Esophagus (tissue), 2 donors: ENCODE measurements around the gene B3GALT4. TPM values are rescaled to one million over a fixed set of nuclear protein-coding genes. Genes with fewer than 3 reads are reported as not detected.

ENCODE experiments used
- H3K27ac ChIP-seq, 2 donors: one replicate each; pipeline ENCODE4 v1.5.1; 2013; ENCODE audit warnings: low read depth in 2 of 2, mild to moderate bottlenecking in 2 of 2, inconsistent platforms in 1 of 2, low read length in 1 of 2, moderate library complexity in 1 of 2
- H3K27me3 ChIP-seq, 2 donors: one replicate each; pipeline ENCODE4 v1.6.1; 2013; ENCODE audit warnings: low read length in 2 of 2, control low read depth in 1 of 2, mild to moderate bottlenecking in 1 of 2; ENCODE audit not compliant: insufficient read depth in 2 of 2, control insufficient read depth in 1 of 2
- H3K36me3 ChIP-seq, 2 donors: one replicate each; pipeline ENCODE4 v1.6.1; 2013; ENCODE audit warnings: low read length in 1 of 2; ENCODE audit not compliant: control insufficient read depth in 2 of 2, insufficient read depth in 2 of 2
- H3K4me1 ChIP-seq, 2 donors: one replicate each; pipeline ENCODE4 v1.6.1; 2013; ENCODE audit warnings: low read length in 1 of 2; ENCODE audit not compliant: control insufficient read depth in 2 of 2, insufficient read depth in 2 of 2
- H3K4me3 ChIP-seq, 2 donors: one replicate each; pipeline ENCODE4 v1.5.1; 2013; ENCODE audit warnings: low read length in 2 of 2, mild to moderate bottlenecking in 2 of 2, low read depth in 1 of 2, moderate library complexity in 1 of 2
- H3K9me3 ChIP-seq, 2 donors: one replicate each; pipeline ENCODE4 v1.6.1; 2013; ENCODE audit warnings: mild to moderate bottlenecking in 2 of 2, low read depth in 1 of 2, low read length in 1 of 2, moderate library complexity in 1 of 2; ENCODE audit not compliant: control insufficient read depth in 2 of 2, insufficient read depth in 1 of 2
- WGBS, 2 donors: extraction: QIAGEN DNeasy Blood & Tissue Kit; methylation state at CpG; one replicate each; pipeline ENCODE4 v1.1.7; 2013; 5-methylcytosine and 5-hydroxymethylcytosine counted together
- polyA plus RNA-seq, 2 donors: library from polyadenylated mRNA; stranded (reverse); fragments of 200-250 nt; gene quantifications; one replicate each; pipeline ENCODE4 v1.2.3, GENCODE V29; 2013
- donor health status: healthy with polysubstance abuse.
- donor health status: Bipolar disorder and iron deficiency.

B3GALT4 gene
- polyA plus RNA-seq, 2 donors: 21.1 to 27.2 TPM

- H3K9me3 ChIP-seq: no peaks in the 10 kb centered on the region
- H3K4me3 ChIP-seq: peak overlapping the region; percentile 83 to 88
- H3K27me3 ChIP-seq: no peaks in the 10 kb centered on the region
- WGBS, 2 donors: 0 to 1% methylated on average over 33 of the region's 33 CpGs
- no peaks in the 10 kb centered on the region for H3K36me3 ChIP-seq
- peak overlapping the region; percentile 97 to 98 for H3K27ac ChIP-seq
- H3K4me1 ChIP-seq: peaks cover 4 to 18% of the 10 kb centered on the region in 2 donors
These were observed 36.3 kb downstream of the B3GALT4 start for GRCh38 chr6:33313105-33313708.

DNA sequence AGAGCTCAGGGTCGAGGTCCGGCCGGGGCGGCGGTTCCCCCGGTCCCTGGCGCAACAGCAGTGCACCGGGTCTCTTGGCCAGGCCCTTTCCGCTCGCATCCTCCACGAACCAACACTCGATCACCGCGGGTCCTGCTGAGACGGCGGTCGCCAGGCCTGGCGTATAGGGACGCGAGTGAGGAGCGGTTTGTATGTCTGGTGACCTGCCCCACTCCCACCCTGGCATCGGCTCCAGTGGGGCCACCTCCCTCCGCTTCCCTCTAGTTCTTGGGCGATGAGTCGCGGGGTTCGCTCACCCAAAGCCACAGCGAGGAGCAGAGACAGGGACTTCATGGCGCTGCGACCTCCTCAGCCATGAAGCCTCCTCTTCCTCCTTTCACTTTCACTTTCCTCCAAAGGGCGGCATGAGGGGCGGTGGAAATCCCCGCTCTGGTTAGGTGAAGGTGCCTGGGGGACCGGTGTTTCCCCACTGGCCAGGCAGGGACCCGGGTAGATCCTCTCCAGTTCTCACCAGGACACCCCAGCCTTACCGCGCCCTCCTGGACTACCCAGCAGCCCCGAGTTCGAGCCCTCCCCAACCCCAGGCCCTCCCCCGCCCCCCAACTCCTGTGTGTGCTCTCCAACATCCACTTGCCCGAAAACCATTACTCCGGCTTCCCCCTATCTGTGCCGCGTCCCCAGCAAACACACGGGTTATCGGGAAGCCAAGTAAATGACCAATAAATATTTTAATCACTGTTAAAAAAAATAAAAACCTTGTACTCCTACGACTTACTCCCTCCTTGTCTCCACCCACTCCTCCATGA, 37.0 kb downstream of the B3GALT4 start, which contains the start of gene TAPBP:
Gene TAPBP, minus strand, starts transcription at position 370 of the 806 bp plus-strand sequence. Its CDS starts 37 bp downstream, at position 333.
- Histone ChIP-seq H3K4me3 (peak within 1 kb of the TSS; percentile 83 to 88), H3K27ac (peak within 1 kb of the TSS; percentile 97 to 98), H3K4me1 (peaks cover 4 to 18% of the 10 kb centered on the region in 2 donors), H3K9me3 (no peaks in the 10 kb centered on the region), H3K36me3 (peaks cover under 1 to 5% of the 10 kb centered on the region in 2 donors), H3K27me3 (no peaks in the 10 kb centered on the region)
- WGBS, 2 donors: 0 to 1% methylated on average over 47 of the region's 47 CpGs

DNA sequence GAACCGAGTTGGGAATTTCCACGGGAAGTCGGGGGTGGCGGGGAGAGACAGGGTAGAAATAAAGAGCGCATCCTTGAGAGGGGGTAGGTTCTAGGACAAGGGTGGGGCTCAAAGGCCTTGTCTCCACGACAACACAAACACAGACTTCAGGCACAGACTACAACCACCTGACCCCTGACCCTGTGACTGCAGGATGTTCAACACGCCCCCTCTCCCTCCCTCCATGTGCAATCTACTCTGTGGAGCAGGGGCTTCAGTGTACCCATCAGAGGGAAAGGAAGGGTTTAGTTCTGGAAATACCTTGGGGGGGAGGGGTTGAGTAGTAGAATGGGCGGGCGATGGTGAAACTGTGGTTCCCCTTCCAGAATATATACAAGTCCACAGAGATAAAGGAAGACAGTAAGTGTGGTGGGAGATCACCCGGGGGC, 37.6 kb downstream of the B3GALT4 start:
- Histone ChIP-seq H3K4me1 (peaks cover 4 to 18% of the 10 kb centered on the region in 2 donors), H3K27ac (peak overlapping the region; percentile 97 to 98), H3K9me3 (no peaks in the 10 kb centered on the region), H3K36me3 (peaks cover 7 to 10% of the 10 kb centered on the region in 2 donors), H3K27me3 (no peaks in the 10 kb centered on the region), H3K4me3 (peak overlapping the region; percentile 83 to 88)
- WGBS, 2 donors: 2% methylated on average over 10 of the region's 10 CpGs

DNA sequence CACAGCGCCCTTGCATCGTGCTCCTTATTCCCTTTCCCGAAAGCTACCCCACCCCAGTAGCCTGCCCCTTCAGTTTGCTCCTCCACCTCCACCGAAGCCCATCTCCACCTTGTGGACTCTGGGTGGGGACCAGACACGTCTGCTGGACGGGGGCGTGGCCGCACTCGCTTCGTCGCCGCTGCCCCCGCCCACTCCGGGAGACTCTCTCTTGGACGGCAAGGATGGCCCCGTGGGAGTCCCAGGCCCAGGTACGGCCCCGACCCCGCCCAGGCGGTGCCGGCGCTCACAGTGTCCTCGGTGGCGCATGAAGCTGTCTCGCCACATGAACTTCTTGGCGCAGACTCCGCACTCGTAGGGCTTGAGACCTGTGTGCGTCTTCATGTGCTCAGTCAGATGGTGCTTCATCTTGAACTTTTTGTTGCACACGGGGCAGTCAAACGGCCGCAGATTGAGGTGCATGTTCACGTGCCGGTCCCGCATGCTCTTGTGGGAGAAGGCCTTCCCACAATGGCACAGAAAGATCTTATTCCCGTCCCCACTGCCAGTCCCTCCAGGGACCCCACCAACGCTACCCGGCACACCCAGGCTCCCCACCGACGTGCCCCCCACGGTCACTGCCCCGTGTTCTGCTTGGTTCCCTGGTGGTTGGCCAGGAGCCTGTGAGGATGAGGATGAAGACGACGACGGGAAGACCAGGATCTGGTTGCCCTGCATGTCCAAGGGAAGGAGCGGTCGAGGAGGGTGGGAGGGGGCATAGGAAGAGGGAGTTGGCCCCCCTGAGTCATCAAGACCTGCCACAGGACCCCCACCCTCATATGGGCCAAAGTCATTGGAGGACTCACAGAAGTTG, 38.2 kb downstream of the B3GALT4 start:
- Histone ChIP-seq H3K4me3 (peak overlapping the region; percentile 83 to 88), H3K27ac (peak overlapping the region; percentile 97 to 98), H3K9me3 (no peaks in the 10 kb centered on the region), H3K4me1 (peaks cover 4 to 18% of the 10 kb centered on the region in 2 donors), H3K27me3 (no peaks in the 10 kb centered on the region), H3K36me3 (peaks cover 12 to 16% of the 10 kb centered on the region in 2 donors)
- WGBS, 2 donors: 32 to 38% methylated on average over 47 of the region's 47 CpGs

DNA sequence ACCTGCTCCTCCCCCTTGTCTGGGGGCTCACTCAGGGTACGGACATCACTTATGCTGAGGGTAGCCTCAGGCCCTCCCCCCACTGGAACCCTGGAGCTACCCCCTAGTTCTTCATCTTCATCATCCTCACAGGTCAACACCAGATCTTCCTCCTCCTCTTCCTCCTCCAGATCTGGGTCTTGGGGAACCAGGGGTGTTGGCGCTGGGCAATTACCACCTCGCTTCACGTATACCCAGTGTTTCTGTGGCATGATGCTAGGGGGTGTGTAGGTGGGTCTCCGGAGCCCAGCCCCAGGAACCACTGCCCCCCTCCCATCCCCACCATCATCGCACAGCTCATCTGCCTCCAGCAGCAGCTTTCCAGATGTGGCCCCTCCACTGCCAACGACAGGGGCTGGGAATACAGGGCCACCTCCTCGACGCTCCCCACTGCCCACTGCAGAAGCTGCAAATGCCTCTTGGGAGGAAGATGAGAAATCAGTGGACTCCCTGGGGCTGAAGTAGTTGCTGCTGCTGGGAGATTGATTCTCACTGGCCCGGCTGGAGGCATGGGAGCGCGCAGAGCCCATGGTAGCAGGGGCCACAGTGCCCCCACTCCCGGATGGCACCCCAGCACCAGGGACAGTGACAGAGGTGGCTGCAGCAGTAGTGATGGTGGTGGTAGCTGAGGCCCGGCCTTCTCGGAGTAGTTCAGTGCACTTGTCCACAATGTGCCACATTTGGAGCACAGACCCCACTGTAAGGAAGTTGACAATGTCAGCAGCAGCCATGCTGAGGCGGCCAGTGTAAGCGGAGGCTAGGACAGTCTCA, 39.1 kb downstream of the B3GALT4 start:
- H3K27me3 ChIP-seq: no peaks in the 10 kb centered on the region
- 88 to 93% methylated on average over 17 of the region's 17 CpGs for WGBS, 2 donors
- H3K36me3 ChIP-seq: peaks cover 16 to 24% of the 10 kb centered on the region in 2 donors
- H3K4me3 ChIP-seq: no peak overlapping the region
- peaks cover 4 to 27% of the 10 kb centered on the region in 2 donors for H3K4me1 ChIP-seq
- H3K9me3 ChIP-seq: no peaks in the 10 kb centered on the region
- H3K27ac ChIP-seq: no peak overlapping the region

DNA sequence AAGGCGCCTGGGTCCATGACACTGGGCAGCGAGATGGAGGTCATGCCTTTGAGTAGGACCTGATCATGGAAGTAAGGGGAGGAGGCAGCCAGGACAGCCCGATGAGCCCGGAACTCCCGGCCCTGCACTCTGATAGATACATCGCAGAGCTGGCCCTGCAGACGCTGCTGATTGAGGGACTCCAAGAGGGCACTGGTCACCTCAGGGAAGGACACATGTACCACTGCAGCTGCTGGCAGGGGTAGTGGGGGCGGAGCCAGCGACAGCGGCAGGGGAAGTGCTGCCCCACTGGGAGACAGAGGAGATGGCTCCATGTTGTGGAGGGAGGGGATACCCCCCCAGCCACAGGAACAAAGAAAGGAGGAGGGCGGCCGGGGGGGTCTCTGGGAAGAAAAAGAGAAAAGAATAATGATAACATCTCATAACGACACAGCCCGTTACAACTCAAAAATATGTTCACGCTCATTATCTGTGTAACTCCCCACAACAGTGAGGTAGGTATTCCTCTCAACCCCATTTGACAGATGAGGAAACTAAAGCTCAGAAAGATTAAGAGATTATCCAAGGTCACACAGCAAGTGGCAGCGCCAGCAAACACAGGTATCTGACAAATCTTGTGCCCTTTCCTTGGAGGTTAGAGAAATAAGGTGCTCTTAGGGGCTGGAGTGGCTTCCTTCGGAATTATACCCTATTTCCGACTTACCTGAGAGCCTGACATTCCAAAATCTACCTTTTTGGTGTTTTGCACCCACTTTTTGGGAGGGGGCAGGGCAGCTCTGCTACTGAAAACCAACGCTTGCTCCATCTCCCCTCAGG, 39.9 kb downstream of the B3GALT4 start:
- Histone ChIP-seq H3K4me3 (peak overlapping the region in 1 of 2 donors; percentile 50), H3K36me3 (peaks cover 18 to 24% of the 10 kb centered on the region in 2 donors), H3K27ac (peak overlapping the region; percentile 88 to 90), H3K27me3 (no peaks in the 10 kb centered on the region), H3K4me1 (peaks cover 6 to 28% of the 10 kb centered on the region in 2 donors), H3K9me3 (no peaks in the 10 kb centered on the region)
- 75 to 78% methylated on average over 19 of the region's 19 CpGs for WGBS, 2 donors

- peaks cover 7 to 28% of the 10 kb centered on the region in 2 donors for H3K4me1 ChIP-seq
- 0 to 2% methylated on average over 8 to 27 of the region's 27 CpGs for WGBS, 2 donors
- no peaks in the 10 kb centered on the region for H3K9me3 ChIP-seq
- peaks cover 18 to 24% of the 10 kb centered on the region in 2 donors for H3K36me3 ChIP-seq
- H3K27me3 ChIP-seq: no peaks in the 10 kb centered on the region
- H3K27ac ChIP-seq: peak overlapping the region; percentile 88 to 90
- H3K4me3 ChIP-seq: peak overlapping the region; percentile 50 to 53
These were observed 40.4 kb downstream of the B3GALT4 start for GRCh38 chr6:33317419-33317668.

GRCh38 chr6:33317669-33318425, 40.9 kb downstream of the B3GALT4 start, which contains the start of gene ZBTB22:
ZBTB22 (minus strand) TSS chr6:33317744; CDS start chr6:33316916, 828 bp downstream.
- WGBS, 2 donors: 2% methylated on average over 36 to 44 of the region's 44 CpGs
- peaks cover 7 to 26% of the 10 kb centered on the region in 2 donors for H3K4me1 ChIP-seq
- H3K9me3 ChIP-seq: no peaks in the 10 kb centered on the region

More at GRCh38 chr6:33317669-33318425, 40.9 kb downstream of the B3GALT4 start, which contains the start of gene ZBTB22:
- Histone ChIP-seq H3K36me3 (peaks cover 18 to 24% of the 10 kb centered on the region in 2 donors), H3K27ac (peak within 1 kb of the TSS; percentile 88 to 90), H3K4me3 (peak within 1 kb of the TSS; percentile 50 to 53), H3K27me3 (no peaks in the 10 kb centered on the region)
